ENCODE data around the gene TMEM11. TPM values are rescaled to one million over a fixed set of nuclear protein-coding genes. Genes with fewer than 3 reads are reported as not detected.

Gene TMEM11
- total RNA-seq, 4 donors from 2014 or later: 70.6 to 131 (median 90.9) TPM

DNA sequence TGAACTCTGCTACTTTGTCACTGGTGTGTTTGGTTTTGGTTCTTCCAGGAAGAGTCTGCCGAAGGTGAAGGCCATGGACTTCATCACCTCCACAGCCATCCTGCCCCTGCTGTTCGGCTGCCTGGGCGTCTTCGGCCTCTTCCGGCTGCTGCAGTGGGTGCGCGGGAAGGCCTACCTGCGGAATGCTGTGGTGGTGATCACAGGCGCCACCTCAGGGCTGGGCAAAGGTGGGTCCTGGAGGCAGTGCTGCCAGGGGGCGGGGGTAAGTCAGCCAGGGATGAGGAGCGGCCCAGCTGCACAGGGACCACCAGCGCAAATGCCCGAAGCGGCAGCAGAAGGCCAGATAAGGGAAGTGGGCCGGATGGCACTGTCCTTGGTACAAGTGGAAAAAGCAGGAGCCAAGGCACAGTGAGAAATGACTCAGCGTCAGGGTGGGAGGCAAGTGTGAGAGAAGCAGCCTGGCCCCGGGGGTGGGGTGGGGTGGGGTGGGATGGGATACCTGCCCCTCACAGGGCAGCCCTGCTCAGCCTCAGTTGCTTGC lies 41.9 kb downstream of the TMEM11 start:
- in situ Hi-C loops (cut with MboI; ENCODE audit: low sequenced_read_pairs in 4 of 4): no loop called here

DNA sequence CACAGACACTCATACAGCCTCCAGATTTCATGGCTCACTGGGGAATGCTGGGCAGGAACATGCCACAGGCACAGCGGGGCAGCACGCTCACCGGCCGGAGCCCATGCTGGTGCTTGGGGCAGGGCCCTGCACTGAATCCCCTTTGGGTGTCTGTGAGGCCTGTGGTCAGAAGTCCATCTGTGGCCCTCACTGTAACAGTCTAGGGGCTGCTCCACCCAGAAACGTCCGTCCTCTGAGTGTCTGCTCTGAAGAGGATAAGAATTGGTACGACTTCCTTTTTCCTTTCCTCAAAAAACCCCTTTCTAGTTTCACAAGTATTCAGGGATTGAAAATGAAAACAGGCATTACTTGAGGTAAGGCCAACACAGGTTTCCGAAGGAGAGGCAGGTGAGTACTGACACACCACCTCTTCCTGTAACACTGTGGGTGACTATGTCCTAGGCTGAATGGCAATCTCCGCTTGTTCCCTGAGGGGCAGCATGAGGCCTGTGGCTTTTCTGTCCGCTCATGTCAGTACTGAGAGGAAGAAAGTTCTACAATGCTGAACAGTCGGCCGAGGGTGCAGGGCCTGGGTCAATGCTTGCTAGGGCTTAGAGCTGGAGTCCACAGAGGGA lies 42.5 kb downstream of the TMEM11 start:
- H3K27ac ChIP-seq: peak overlapping the region; percentile 92 to 98 (median 96)
- H3K4me1 ChIP-seq: peaks cover 81 to 86% of the 10 kb centered on the region in 2 donors
- intact Hi-C loops (cut with DNase I; ENCODE audit: low total_unique reads): no loop called here
- no peaks in the 10 kb centered on the region for H3K9me3 ChIP-seq
- in situ Hi-C loops (cut with MboI; ENCODE audit: low sequenced_read_pairs in 4 of 4): no loop called here
- H3K36me3 ChIP-seq: no peaks in the 10 kb centered on the region
- TF ChIP-seq POLR2A (IDR thresholded peaks at IDR 0.05): no peak
- TF ChIP-seq, protein P1, sequence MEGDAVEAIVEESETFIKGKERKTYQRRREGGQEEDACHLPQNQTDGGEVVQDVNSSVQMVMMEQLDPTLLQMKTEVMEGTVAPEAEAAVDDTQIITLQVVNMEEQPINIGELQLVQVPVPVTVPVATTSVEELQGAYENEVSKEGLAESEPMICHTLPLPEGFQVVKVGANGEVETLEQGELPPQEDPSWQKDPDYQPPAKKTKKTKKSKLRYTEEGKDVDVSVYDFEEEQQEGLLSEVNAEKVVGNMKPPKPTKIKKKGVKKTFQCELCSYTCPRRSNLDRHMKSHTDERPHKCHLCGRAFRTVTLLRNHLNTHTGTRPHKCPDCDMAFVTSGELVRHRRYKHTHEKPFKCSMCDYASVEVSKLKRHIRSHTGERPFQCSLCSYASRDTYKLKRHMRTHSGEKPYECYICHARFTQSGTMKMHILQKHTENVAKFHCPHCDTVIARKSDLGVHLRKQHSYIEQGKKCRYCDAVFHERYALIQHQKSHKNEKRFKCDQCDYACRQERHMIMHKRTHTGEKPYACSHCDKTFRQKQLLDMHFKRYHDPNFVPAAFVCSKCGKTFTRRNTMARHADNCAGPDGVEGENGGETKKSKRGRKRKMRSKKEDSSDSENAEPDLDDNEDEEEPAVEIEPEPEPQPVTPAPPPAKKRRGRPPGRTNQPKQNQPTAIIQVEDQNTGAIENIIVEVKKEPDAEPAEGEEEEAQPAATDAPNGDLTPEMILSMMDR (IDR thresholded peaks at IDR 0.05 in 4 of 5, conservative IDR thresholded peaks at IDR 0.05 in 1 of 5): no peak
- no peak for DNase-seq
- H3K4me3 ChIP-seq: no peak overlapping the region
- no peaks in the 10 kb centered on the region for H3K27me3 ChIP-seq
- no peak for ATAC-seq

More for the DNA sequence above, 41.9 kb downstream of the TMEM11 start:
- H3K36me3 ChIP-seq: no peaks in the 10 kb centered on the region
- no peak for DNase-seq
- H3K4me3 ChIP-seq: no peak overlapping the region
- H3K27ac ChIP-seq: peak overlapping the region; percentile 92 to 98 (median 96)
- peaks cover 76 to 80% of the 10 kb centered on the region in 2 donors for H3K4me1 ChIP-seq
- H3K27me3 ChIP-seq: no peaks in the 10 kb centered on the region
- intact Hi-C loops (cut with DNase I; ENCODE audit: low total_unique reads): loop anchor here (2.0 kb wide), 1 partner anchor 29 kb away; no protein-coding TSS in a partner anchor
- ATAC-seq: no peak
- H3K9me3 ChIP-seq: no peaks in the 10 kb centered on the region
- no peak for TF ChIP-seq POLR2A (IDR thresholded peaks at IDR 0.05)
- TF ChIP-seq, protein P1 (IDR thresholded peaks at IDR 0.05 in 4 of 5, conservative IDR thresholded peaks at IDR 0.05 in 1 of 5): no peak

DNA sequence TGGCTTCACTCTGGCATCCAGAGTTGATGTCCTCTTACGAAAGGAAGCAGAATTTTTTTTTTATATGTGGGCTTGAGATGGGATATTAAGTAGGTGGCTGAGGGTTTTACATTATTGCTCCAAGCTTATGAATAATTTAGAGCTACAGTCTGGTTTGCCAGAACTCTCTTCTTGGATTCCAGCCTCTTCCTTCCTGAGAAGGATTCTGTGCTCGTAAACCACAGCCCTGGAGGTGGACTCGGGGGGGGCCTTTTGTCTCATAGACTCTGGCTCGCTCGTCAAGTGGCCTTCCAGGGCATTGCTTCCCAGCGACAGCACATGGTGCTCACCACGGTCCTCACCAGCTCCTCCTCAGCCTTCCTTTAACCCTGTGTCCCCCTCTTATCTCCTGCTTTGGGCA lies 43.2 kb downstream of the TMEM11 start:
- intact Hi-C loops (cut with DNase I; ENCODE audit: low total_unique reads): no loop called here
- in situ Hi-C loops (cut with MboI; ENCODE audit: low sequenced_read_pairs in 4 of 4): no loop called here

DNA sequence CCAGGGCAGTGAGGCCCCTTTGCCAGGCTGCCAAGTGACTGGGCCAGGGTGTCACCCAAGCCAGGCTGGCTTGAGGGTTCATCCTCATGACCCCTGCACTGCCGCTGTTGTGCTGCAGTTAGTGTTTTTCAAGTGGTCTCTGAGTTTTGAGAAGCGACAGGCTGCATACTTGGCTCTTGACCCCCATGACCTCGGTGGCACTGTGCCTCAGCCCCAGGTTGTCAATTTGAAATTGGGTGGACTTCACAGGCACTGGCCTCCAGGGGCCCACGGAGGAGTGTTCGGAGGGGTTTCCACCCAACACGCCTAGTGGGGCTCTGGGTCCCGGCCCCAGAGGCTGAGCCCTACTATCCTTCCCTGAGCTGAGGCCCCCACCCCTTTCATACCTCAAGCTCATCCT lies 44.5 kb downstream of the TMEM11 start:
- no peaks in the 10 kb centered on the region for H3K36me3 ChIP-seq
- intact Hi-C loops (cut with DNase I; ENCODE audit: low total_unique reads) (no loop called here), in situ Hi-C loops (cut with MboI; ENCODE audit: low sequenced_read_pairs in 4 of 4) (no loop called here)
- H3K27me3 ChIP-seq: no peaks in the 10 kb centered on the region
- H3K9me3 ChIP-seq: no peaks in the 10 kb centered on the region
- TF ChIP-seq, protein P1 (IDR thresholded peaks at IDR 0.05 in 4 of 5, conservative IDR thresholded peaks at IDR 0.05 in 1 of 5): no peak
- TF ChIP-seq POLR2A (IDR thresholded peaks at IDR 0.05): no peak
- no peak for ATAC-seq
- no peak overlapping the region for H3K4me3 ChIP-seq
- peak overlapping the region; percentile 92 to 98 (median 96) for H3K27ac ChIP-seq
- no peak for DNase-seq
- peaks cover 92 to 93% of the 10 kb centered on the region in 2 donors for H3K4me1 ChIP-seq

More for the DNA sequence above, 43.2 kb downstream of the TMEM11 start:
- Histone ChIP-seq H3K4me1 (peaks cover 86 to 92% of the 10 kb centered on the region in 2 donors), H3K27ac (peak overlapping the region; percentile 92 to 98 (median 96)), H3K9me3 (no peaks in the 10 kb centered on the region), H3K4me3 (no peak overlapping the region), H3K36me3 (no peaks in the 10 kb centered on the region), H3K27me3 (no peaks in the 10 kb centered on the region)
- DNase-seq (no peak), ATAC-seq (no peak)
- no peak for TF ChIP-seq POLR2A (IDR thresholded peaks at IDR 0.05)
- TF ChIP-seq, protein P1 (IDR thresholded peaks at IDR 0.05 in 4 of 5, conservative IDR thresholded peaks at IDR 0.05 in 1 of 5): no peak
